ENCODE results near the gene MIDN.
A peak's percentile ranks its signal among the peaks of the same experiment; 100 is the strongest.

Gene MIDN

GRCh38 chr19:1269478-1270212 lies 21.3 kb downstream of the MIDN start:
- TF ChIP-seq Cebpa-rat (IDR thresholded peaks at IDR 0.05): no peak
- Histone ChIP-seq H4K20me1 (peaks cover 67% of the 10 kb centered on the region), H3K36me3 (peaks cover 44% of the 10 kb centered on the region)

GRCh38 chr19:1270213-1270853 lies 21.9 kb downstream of the MIDN start:
- H3K4me2 ChIP-seq: peak overlapping the region; percentile 99
- H3K9me3 ChIP-seq: no peaks in the 10 kb centered on the region
- peak overlapping the region; percentile 98 for H3K9ac ChIP-seq
- peak overlapping the region; percentile 99 for H3K27ac ChIP-seq
- TF ChIP-seq Cebpa-rat (IDR thresholded peaks at IDR 0.05): no peak
- H3K36me3 ChIP-seq: peaks cover 49% of the 10 kb centered on the region
- peak overlapping the region; percentile 81 for H3K4me3 ChIP-seq
- peaks cover 65% of the 10 kb centered on the region for H4K20me1 ChIP-seq
- H3K27me3 ChIP-seq: no peaks in the 10 kb centered on the region
- H3K4me1 ChIP-seq: peaks cover 88% of the 10 kb centered on the region

More at GRCh38 chr19:1269478-1270212, 21.3 kb downstream of the MIDN start:
- peak overlapping the region; percentile 98 for H3K9ac ChIP-seq
- H3K4me3 ChIP-seq: peak overlapping the region; percentile 81
- no peaks in the 10 kb centered on the region for H3K9me3 ChIP-seq
- peaks cover 90% of the 10 kb centered on the region for H3K4me1 ChIP-seq
- no peaks in the 10 kb centered on the region for H3K27me3 ChIP-seq
- H3K4me2 ChIP-seq: peak overlapping the region; percentile 99
- H3K27ac ChIP-seq: peak overlapping the region; percentile 99

GRCh38 chr19:1270854-1271527 lies 22.6 kb downstream of the MIDN start:
- peak overlapping the region; percentile 81 for H3K4me3 ChIP-seq

GRCh38 chr19:1271528-1272422 lies 23.4 kb downstream of the MIDN start:
- peaks cover 81% of the 10 kb centered on the region for H3K4me1 ChIP-seq
- peaks cover 65% of the 10 kb centered on the region for H4K20me1 ChIP-seq
- peaks cover 49% of the 10 kb centered on the region for H3K36me3 ChIP-seq
- peak overlapping the region; percentile 98 for H3K9ac ChIP-seq
- peak overlapping the region; percentile 99 for H3K27ac ChIP-seq
- H3K27me3 ChIP-seq: no peaks in the 10 kb centered on the region
- no peaks in the 10 kb centered on the region for H3K9me3 ChIP-seq
- H3K4me2 ChIP-seq: peak overlapping the region; percentile 99
- no peak for TF ChIP-seq Cebpa-rat (IDR thresholded peaks at IDR 0.05)
- peak overlapping the region; percentile 81 for H3K4me3 ChIP-seq

More at GRCh38 chr19:1270854-1271527, 22.6 kb downstream of the MIDN start:
- H4K20me1 ChIP-seq: peaks cover 62% of the 10 kb centered on the region
- H3K4me2 ChIP-seq: peak overlapping the region; percentile 99
- H3K27me3 ChIP-seq: no peaks in the 10 kb centered on the region
- peaks cover 49% of the 10 kb centered on the region for H3K36me3 ChIP-seq
- no peaks in the 10 kb centered on the region for H3K9me3 ChIP-seq
- H3K4me1 ChIP-seq: peaks cover 81% of the 10 kb centered on the region
- peak overlapping the region; percentile 99 for H3K27ac ChIP-seq
- H3K9ac ChIP-seq: peak overlapping the region; percentile 98
- no peak for TF ChIP-seq Cebpa-rat (IDR thresholded peaks at IDR 0.05)

- peaks cover 81% of the 10 kb centered on the region for H3K4me1 ChIP-seq
- H3K9me3 ChIP-seq: no peaks in the 10 kb centered on the region
- no peaks in the 10 kb centered on the region for H3K27me3 ChIP-seq
- TF ChIP-seq Cebpa-rat (IDR thresholded peaks at IDR 0.05): no peak
- H3K4me2 ChIP-seq: peak overlapping the region; percentile 99
- peaks cover 72% of the 10 kb centered on the region for H4K20me1 ChIP-seq
- H3K9ac ChIP-seq: peak overlapping the region; percentile 98; the same call in 1 of the 2 replicates
- 0 out of 2 replicates have a peak overlapping the region, but pooled peaks have one; percentile 99 for H3K27ac ChIP-seq
- H3K36me3 ChIP-seq: peaks cover 56% of the 10 kb centered on the region
- no peak overlapping the region for H3K4me3 ChIP-seq
These were observed 24.3 kb downstream of the MIDN start for GRCh38 chr19:1272423-1273262.

- no peak for TF ChIP-seq Cebpa-rat (IDR thresholded peaks at IDR 0.05)
- H3K27me3 ChIP-seq: no peaks in the 10 kb centered on the region
- peaks cover 72% of the 10 kb centered on the region for H4K20me1 ChIP-seq
- H3K9me3 ChIP-seq: no peaks in the 10 kb centered on the region
- H3K4me1 ChIP-seq: peaks cover 77% of the 10 kb centered on the region
- H3K9ac ChIP-seq: peak overlapping the region; percentile 98; the same call in 1 of the 2 replicates
- no peak overlapping the region for H3K4me3 ChIP-seq
- peak overlapping the region; percentile 99; the same call in 1 of the 2 replicates for H3K4me2 ChIP-seq
- H3K27ac ChIP-seq: no peak overlapping the region
- peaks cover 64% of the 10 kb centered on the region for H3K36me3 ChIP-seq
These were observed 25.1 kb downstream of the MIDN start for GRCh38 chr19:1273263-1274041.

- H3K4me3 ChIP-seq: peak overlapping the region; percentile 80
- H3K27me3 ChIP-seq: no peaks in the 10 kb centered on the region
- H3K9me3 ChIP-seq: no peaks in the 10 kb centered on the region
- no peak for TF ChIP-seq Cebpa-rat (IDR thresholded peaks at IDR 0.05)
- peaks cover 72% of the 10 kb centered on the region for H3K36me3 ChIP-seq
- peak overlapping the region; percentile 95 for H3K9ac ChIP-seq
- H3K4me1 ChIP-seq: peaks cover 73% of the 10 kb centered on the region
- peak overlapping the region; percentile 99 for H3K4me2 ChIP-seq
- H4K20me1 ChIP-seq: peaks cover 80% of the 10 kb centered on the region
- H3K27ac ChIP-seq: peak overlapping the region; percentile 99
These were observed 25.9 kb downstream of the MIDN start for GRCh38 chr19:1274081-1274851.
